AG10803 (cell line): ENCODE data around the gene NSUN6.

Source experiments
- DNase-seq: peaks from one replicate; pipeline ENCODE4 v3.0.0; 2010; ENCODE audit warnings: low read depth
- H3K4me3 ChIP-seq: 2 replicates; pipeline ENCODE4 v1.5.1; 2011; ENCODE audit warnings: mild to moderate bottlenecking, low read length, control low read depth
- CTCF ChIP-seq: conservative IDR thresholded peaks from 2 replicates; pipeline ENCODE4 v1.5.1; 2011; ENCODE audit warnings: mild to moderate bottlenecking, low read length, control low read depth, inconsistent platforms

NSUN6 gene

GRCh38 chr10:18539335-18539734, 112.1 kb downstream of the NSUN6 start:
- DNase-seq, result no peak
- TF ChIP-seq CTCF, result no peak
- no peak overlapping the region for H3K4me3 ChIP-seq

GRCh38 chr10:18533896-18534295, 117.5 kb downstream of the NSUN6 start:
- no peak overlapping the region for H3K4me3 ChIP-seq
- TF ChIP-seq CTCF, result no peak
- DNase-seq, result no peak

- no peak for TF ChIP-seq CTCF
- DNase-seq, result no peak
- no peak overlapping the region for H3K4me3 ChIP-seq
Measured at GRCh38 chr10:18532881-18533535, 118.4 kb downstream of the NSUN6 start.

- H3K4me3 ChIP-seq, result no peak overlapping the region
- DNase-seq, result no peak
- TF ChIP-seq CTCF, result no peak
Measured at GRCh38 chr10:18528292-18528691, 123.1 kb downstream of the NSUN6 start.

- no peak for DNase-seq
- no peak for TF ChIP-seq CTCF
Measured at GRCh38 chr10:18527687-18528086, 123.7 kb downstream of the NSUN6 start.

GRCh38 chr10:18523858-18524257, 127.5 kb downstream of the NSUN6 start:
- TF ChIP-seq CTCF, result no peak
- no peak for DNase-seq
- no peak overlapping the region for H3K4me3 ChIP-seq

More at GRCh38 chr10:18527687-18528086, 123.7 kb downstream of the NSUN6 start:
- H3K4me3 ChIP-seq, result no peak overlapping the region

GRCh38 chr10:18523025-18523424, 128.4 kb downstream of the NSUN6 start:
- no peak overlapping the region for H3K4me3 ChIP-seq
- peak; percentile 37 for DNase-seq
- TF ChIP-seq CTCF, result no peak
